HG03045 (cell line): ENCODE measurements around the gene ATP5PO.
A peak's percentile ranks its signal among the peaks of the same experiment; 100 is the strongest.
"Not testable (repeated sequence)": the region's sequence is repeated elsewhere in the genome, so short reads cannot be mapped to it uniquely, and the experiment has no call there.

ENCODE experiments used
- ATAC-seq: cut with Tn5 transposase; IDR thresholded peaks from one replicate; pipeline ENCODE4 v1.9.1; 2021; ENCODE audit warnings: mild to moderate bottlenecking, moderate library complexity; ENCODE audit not compliant: unreplicated experiment

ATP5PO gene

DNA sequence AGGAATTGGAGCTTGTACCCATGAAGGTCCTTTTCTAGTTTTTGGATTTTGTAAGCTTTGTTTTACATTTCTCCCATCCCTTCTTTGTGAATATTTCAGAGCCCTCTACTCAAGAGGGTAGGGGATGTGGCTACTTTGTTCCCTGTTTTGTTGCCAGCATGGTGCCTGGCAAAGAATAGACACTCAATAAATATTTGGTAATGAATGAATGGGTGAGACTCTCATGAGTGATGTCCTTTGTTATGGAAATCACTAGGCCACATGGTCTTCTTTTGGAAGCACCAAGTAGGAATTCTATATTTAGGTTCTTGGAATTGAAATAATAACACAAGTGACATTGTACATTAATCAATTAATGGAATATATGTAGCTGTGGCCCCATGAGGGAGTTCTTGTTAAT lies 26.8 kb upstream of the ATP5PO start:
- no peak for ATAC-seq

- no peak for ATAC-seq
These were observed 25.3 kb upstream of the ATP5PO start for GRCh38 chr21:33940881-33941245.

- ATAC-seq = no peak
These were observed 24.7 kb upstream of the ATP5PO start for GRCh38 chr21:33940164-33940880.

- no peak for ATAC-seq
These were observed 23.6 kb upstream of the ATP5PO start for GRCh38 chr21:33939226-33939625.

GRCh38 chr21:33938381-33938780 lies 22.8 kb upstream of the ATP5PO start:
- ATAC-seq = no peak

DNA sequence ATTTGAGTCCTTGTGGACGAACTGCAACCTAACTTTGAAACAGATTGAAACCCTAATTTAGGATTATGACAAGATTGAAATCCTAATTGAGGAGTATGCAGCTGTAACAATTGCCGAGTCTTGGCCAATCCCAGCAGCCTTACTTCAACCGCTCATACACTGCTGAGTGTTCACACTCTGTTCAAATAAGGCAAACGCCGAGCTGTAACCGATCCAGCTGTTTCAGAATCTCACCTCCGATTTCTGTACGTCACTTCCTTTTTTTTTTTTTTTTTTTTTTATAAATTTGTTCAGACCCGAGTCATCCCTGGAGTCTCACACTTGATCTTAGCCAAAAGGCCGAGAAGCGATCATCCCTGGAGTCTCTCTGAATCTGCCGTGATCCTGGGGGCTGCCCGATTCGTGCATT lies 22.3 kb upstream of the ATP5PO start:
- no peak for ATAC-seq

GRCh38 chr21:33937146-33937545 lies 21.5 kb upstream of the ATP5PO start:
- no peak for ATAC-seq

GRCh38 chr21:33936301-33937038 lies 20.9 kb upstream of the ATP5PO start:
- no peak for ATAC-seq

- no peak for ATAC-seq
These were observed 17.1 kb upstream of the ATP5PO start for GRCh38 chr21:33932731-33933130.

- no peak for ATAC-seq
These were observed 16.3 kb upstream of the ATP5PO start for GRCh38 chr21:33931799-33932390.

- ATAC-seq = not testable (repeated sequence)
These were observed 15.6 kb upstream of the ATP5PO start for GRCh38 chr21:33931052-33931798.

DNA sequence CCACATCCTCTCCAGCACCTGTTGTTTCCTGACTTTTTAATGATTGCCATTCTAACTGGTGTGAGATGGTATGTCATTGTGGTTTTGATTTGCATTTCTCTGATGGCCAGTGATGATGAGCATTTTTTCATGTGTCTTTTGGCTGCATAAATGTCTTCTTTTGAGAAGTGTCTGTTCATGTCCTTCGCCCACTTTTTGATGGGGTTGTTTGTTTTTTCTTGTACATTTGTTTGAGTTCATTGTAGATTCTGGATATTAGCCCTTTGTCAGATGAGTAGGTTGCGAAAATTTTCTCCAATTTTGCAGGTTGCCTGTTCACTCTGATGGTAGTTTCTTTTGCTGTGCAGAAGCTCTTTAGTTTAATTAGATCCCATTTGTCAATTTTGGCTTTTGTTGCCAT lies 10.6 kb upstream of the ATP5PO start:
- not testable (repeated sequence) for ATAC-seq

- ATAC-seq = no peak
These were observed 9.1 kb upstream of the ATP5PO start for GRCh38 chr21:33924766-33925100.

DNA sequence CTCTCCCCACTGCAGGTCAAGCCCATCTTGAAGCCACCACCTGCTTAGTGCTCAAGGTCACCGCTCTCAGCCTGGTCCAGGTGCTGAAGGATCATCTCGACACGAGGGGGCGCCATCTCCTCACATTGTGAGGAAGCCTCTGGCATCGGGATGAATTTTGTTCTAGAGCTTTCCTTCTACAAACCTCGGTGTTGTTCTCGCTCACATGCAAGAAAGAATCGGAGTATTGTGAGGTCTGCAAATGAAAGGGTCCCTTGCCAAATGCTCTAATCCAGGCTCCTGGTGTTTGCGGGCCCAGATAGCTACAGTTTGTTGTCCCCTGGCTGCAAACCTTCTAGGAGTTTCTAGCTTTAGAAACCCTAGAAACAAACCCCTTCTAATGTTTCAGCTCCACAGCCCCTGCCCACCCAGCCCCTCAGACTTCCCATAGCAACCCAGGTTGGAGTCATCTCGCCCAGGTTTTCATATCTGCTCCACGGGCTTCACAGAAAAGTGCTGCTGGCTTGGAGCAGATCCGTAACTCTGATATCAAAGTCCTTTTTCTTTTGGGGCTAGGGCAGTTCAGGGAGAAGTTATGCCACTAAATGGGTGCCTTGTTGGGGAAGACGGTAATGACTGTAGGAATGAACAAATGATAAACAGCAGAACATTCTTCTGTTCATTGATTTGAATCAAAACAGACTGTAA lies 8.6 kb upstream of the ATP5PO start:
- ATAC-seq = peak; percentile 81

DNA sequence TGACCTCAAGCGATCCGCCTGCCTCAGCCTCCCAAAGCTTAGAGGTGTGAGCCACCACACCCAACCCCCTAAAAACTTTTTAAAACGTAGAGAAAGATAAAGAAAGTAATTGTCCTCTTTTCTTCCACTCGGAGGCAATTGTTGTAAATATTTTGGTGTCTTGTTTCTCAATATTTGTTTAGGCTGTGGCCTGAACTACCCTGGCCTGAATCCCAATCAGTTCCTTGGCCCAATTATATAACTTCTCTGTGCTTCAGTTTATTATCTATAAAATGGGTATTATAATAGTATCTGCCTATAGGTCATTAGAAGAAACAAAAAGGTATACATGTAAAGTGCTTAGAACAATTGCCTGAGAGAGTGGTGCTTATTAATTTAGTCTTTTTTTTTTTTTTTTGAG lies 1.8 kb upstream of the ATP5PO start:
- ATAC-seq = no peak

DNA sequence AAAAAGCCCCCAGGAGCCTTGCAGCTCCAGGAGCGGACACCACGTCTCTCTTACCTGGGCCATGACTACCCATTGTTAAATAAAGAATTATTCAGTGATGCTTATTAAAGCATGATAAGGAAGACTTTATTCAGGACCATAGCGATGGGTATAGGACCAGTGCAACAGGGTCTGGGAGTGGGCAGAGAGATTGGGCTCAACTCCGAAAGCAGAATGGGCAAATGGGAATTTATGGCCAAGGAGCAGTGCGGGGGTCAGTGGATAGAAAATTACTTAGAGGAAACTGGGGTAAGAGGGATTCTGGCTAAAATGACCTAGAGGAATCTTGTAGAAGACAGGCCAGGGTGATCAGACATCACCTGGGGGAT lies 580 bp upstream of the ATP5PO start:
- peak; percentile 5 for ATAC-seq

GRCh38 chr21:33914188-33914587 lies 1.4 kb downstream of the ATP5PO start:
- ATAC-seq = no peak

DNA sequence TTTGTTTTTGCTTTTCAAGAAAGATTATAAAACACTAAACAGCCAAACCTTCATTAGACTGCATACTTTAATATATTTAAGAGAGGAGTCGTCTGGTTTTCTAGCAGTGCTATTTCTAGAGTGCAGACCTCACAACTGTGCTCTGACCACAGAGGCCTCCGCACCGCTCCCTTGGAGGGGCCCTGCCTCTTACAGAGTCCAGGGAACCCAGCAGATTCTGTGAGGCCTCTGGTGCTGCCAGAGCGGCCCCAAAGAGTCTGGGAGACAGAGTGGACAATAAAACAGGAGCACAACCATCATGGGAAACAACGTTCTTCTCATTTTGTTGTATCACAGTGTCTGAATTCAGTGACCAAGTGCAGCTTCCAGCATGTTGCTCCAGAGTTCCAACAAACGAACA lies 5.8 kb downstream of the ATP5PO start:
- ATAC-seq = no peak

DNA sequence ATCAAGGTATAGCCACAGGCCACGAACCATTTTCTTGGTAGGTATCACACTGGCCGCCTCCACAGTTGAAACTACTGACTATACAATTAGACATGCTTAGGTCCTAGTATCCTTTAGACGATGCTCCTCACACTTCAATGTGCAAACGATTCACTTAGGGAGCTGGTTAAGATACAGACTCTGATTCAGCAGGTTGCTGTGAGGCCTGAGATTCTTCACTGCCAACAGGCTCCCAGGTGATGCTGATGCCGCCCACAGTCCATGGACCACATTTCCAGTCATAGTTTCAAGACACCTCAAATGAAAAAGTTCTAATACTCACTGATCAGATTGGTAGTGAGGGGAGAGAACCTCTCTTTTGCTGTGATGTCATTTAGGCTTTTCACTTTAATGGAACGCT lies 6.8 kb downstream of the ATP5PO start:
- ATAC-seq = no peak

GRCh38 chr21:33904041-33904440 lies 11.6 kb downstream of the ATP5PO start:
- ATAC-seq = no peak

GRCh38 chr21:33902349-33902748 lies 13.3 kb downstream of the ATP5PO start:
- ATAC-seq = no peak
